Skin of body (tissue), 2 donors: Measurements from ENCODE around the gene MARCHF10. TPM values are rescaled to one million over a fixed set of nuclear protein-coding genes. Genes with fewer than 3 reads are reported as not detected.

Experiments
- DNase-seq: peaks from one replicate; lab custom pipeline; 2025; lab: John Stamatoyannopoulos, UW
- total RNA-seq: library from RNA; depleted of rRNA; stranded (reverse); fragments of >200 nt; gene quantifications from one replicate; pipeline ENCODE4 v1.2.3, GENCODE V29; 2014

The MARCHF10 gene
- total RNA-seq, 1 donor from 2014 or later, result not detected

DNA sequence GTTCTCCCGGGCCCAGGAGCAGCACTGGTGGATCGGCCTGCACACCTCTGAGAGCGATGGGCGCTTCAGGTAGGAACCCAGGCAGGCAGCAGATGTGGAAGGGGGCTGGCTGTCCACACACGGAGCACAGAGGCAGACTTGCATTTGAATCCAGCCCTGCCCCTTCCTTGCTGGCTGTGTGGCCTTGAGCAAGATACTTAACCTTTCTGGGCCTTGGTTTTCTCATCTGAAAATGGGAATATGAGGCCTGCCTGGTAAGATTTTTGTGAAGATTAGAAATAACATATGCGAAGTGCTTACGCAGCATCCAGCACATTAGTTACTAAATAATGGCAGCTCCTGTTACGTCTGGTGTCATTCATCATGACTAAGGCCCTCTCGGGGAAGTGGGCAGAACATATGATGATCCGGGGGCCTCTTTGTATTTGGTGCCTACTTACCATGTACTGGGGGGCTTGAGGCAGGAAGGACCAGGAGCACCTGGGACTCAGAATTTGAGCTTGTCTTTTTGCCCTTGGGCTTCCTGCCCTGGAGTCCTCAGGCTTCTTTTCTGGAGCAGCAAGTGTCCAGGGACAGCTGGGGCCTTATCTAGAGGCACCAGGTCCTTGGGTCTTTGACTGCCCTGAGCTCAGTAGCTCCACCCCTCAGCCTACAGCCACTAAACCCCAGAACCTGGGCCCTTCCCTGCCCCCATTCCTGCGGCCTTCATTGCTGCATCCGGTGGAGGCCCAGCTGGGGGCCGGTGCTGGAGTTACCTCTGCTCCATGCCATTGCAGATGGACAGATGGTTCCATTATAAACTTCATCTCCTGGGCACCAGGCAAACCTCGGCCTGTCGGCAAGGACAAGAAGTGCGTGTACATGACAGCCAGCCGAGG lies 126.8 kb downstream of the MARCHF10 start:
- no peak for DNase-seq

DNA sequence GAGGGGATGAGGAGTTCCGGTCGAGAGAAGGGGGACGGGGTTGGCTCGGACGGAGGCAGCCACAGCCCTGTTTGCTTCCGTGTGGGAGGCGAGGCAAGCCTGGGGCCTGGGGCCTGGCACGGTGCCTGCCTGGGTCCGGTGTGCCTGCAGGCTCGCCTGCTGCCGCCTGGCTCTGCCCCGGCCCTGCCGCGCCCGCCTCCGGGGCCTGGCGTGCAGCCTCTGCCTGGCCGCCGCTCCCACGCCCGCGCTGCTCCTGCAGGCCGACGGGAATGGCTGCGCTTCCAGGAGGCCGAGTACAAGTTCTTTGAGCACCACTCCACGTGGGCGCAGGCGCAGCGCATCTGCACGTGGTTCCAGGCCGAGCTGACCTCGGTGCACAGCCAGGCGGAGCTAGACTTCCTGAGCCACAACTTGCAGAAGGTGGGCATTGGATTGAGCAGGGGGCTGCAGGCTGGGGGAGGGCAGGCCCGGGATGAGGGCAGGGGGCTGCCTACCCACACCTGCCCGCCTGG lies 127.5 kb downstream of the MARCHF10 start:
- DNase-seq, result no peak

DNA sequence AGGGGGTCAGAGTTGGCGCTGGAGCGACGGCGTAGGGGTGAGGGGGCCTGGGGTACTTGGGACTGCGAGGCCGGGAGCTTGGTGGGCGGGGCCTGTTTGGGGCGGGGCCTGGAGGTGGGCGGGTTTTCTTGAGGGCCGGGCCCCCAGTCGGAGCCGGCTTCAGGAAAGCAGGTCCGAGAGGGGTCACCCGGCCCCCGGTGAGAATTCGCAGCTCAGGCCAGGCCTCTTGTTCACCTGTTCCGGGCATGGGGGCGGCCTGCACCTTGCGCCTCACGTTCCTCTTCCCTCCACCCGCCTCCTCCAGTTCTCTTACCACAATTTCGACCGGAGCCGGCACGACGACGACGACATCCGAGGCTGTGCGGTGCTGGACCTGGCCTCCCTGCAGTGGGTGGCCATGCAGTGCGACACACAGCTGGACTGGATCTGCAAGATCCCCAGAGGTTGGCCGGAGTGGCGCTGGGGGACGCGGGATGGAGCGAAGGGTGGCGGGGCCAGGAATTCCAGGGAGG lies 128.2 kb downstream of the MARCHF10 start:
- DNase-seq, result no peak

DNA sequence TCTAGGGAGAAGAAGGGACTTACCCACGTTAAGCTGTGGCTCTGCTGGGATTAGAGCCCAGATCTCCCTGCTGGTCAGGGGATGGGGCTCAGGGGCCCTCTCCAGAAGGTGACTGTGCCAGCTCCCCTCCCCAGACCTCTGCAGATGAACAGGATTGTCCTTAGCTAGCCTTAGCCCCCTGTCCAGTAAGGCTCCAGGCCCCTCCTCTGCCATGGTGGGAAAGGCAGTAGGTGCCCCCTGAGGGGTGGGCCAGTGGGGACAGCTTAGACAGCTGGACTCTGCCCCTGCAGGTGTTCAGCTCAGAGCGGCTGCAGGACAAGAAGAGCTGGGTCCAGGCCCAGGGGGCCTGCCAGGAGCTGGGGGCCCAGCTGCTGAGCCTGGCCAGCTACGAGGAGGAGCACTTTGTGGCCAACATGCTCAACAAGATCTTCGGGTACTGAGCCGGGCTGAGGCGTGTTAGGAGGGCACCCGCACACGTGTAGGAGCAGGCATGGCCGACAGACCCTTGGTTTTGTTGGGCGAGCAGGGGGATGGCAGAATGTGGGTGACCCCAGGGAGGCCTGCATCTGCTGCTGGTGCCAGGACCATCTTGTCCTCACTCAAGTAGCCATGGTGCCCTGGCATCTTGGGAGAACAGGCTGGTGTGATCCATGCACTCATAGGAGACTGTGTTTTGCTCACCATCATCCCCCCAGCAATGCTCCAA lies 129.7 kb downstream of the MARCHF10 start:
- DNase-seq, result no peak

DNA sequence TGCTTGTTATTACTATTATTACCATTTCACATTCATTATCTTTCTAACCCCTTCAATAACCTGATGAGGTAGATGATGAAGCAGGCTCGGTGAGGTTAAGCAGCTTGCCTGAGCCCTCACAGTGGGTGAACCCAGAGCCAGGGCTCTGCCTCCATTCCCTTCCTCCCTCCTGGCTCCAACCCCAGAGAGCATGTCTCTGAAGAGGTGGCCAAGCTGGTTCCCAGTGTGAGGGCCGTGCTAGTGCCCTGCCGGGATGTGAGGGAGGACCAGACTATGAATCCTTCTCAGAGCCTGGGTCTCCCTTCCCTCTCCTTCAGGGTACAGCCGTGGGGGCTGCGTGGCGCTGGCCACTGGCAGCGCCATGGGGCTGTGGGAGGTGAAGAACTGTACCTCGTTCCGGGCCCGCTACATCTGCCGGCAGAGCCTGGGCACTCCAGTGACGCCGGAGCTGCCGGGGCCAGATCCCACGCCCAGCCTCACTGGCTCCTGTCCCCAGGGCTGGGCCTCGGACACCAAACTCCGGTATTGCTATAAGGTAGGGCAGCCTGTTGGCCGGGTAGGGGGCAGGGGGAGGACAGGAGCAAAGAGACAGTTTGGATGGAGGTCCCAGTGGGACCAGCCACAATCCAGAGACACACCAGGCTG lies 131.0 kb downstream of the MARCHF10 start:
- no peak for DNase-seq

DNA sequence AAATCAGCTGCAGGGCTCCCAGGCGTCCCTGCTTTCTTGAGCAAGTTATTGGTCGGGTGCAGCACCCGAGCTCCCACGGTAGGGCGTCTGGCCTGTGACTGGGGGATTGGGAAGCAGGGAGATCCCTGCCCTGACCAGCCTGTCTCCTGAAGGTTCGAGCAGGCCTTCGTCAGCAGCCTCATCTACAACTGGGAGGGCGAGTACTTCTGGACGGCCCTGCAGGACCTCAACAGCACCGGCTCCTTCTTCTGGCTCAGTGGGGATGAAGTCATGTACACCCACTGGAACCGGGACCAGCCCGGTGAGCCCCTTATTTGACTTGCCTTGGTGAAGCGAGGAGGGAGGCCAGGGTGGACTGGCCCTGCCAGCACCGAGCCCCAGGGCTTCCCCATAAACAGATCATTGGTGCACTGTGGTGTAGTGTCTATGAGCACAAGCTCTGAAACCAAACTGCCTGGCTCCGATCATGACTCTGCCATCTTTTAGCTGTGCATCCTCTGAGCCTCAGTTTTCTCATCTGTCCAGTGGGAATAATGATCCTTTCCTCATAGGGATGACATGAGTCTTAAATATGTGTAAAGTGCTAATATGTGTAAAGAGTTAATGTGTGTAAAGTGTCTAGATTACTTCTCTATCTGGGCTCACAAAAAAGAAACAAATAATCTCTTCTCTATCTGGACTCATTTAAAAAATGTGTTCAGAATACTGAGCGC lies 131.7 kb downstream of the MARCHF10 start:
- DNase-seq, result no peak

DNA sequence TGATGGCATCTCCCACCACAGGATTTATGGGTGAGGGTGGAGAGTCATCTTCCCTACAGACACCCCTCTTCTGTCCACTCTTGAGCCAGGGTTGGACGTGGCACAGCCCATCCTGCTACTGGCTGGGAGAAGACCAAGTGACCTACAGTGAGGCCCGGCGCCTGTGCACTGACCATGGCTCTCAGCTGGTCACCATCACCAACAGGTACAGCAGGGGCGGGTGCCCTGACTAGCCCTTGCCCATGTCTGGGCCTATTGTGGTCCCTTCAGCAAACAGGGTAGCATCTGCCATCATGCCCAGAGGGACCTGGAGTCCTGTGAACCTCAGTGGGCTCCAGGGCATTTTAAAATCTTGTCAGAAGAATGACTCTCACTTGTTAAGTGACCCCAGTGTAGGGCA lies 132.4 kb downstream of the MARCHF10 start:
- no peak for DNase-seq

DNA sequence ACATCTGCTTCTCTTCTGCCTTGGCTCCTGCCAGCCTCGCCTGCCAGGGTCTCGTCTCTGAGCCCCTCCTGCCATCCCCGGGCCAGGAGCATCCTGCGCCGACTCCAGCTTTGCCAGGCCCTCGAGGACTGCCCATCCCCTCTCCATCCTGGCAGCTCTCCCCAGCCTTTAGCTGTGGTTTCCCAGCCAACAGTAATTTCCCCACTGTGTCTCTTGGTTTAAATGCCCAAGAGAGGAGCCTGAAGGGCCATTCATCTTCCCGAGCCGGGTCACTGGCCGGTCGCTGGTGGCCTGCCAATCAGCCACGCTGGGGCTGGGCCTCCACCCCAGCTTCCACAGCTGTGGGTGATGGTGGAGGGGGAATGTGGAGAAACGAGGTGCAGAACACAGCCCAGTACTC lies 132.9 kb downstream of the MARCHF10 start:
- DNase-seq, result no peak

DNA sequence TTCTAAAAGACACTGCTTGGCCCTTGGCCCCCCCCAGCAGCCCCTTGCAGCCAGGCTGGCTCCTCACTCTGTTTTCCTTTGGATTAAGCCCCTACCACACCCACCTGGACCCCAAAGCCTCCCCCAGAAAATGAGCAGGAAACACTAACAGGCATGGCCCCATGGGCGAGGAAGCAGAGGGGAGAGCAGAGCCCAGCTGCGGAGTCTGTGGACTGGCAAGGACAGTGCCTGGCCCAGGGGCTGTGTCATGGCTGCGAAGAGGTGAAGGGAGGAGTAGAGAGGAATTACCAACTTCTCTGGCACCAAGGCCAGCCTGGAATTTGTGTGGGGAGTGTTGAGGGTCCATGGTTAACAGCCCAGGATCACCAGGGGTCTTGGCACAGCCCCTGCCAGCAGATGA lies 133.3 kb downstream of the MARCHF10 start:
- DNase-seq, result no peak

DNA sequence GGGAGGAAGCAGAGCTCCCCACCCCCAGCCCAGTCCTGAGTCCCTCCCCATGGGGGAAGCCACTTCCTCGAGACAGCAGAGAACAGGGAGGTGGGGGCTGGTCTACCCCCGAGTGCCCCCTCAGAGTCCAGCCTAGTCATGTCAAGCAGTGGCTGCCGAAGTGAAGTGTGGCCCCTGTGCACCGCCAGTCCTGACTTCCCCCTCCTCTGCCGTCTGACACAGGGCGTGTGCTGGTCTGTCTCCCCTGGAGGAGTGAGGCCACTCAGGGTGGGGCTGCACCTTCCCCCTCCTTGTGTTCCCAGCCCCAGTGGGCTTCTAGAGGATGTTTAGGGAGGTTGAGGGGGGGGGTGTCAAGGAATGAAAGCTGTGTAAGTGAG lies 133.8 kb downstream of the MARCHF10 start:
- DNase-seq, result no peak

DNA sequence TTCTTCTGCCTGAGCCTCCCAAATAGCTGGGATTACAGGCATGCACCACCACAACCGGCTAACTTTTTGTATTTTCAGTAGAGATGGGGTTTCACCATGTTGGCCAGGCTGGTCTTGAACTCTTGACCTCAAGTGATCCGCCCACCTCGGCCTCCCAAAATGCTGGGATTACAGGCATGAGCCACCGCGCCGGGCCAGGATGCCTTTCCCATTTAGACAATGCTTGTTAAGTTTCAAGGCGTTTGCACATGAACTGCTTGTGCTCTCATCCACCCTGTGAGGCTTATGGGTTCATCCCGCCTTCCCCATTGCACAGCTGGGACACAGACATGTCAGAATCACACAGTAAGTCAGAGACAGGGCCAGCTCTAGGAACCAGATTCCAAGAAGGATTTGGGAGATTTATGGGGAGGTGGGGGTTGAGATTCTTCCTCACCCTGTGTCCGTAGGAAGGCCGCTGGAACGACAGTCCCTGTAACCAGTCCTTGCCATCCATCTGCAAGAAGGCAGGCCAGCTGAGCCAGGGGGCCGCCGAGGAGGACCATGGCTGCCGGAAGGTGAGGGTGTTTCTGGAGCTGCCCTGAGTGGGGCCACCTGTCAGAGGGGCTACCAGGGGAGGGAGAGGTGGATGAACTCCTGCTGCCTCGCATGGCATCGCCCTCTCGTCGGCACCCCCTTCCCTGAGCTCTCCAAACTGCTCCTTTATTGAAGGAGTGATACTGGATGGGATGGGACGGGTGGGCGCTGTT lies 134.3 kb downstream of the MARCHF10 start:
- peak; percentile 55 for DNase-seq

DNA sequence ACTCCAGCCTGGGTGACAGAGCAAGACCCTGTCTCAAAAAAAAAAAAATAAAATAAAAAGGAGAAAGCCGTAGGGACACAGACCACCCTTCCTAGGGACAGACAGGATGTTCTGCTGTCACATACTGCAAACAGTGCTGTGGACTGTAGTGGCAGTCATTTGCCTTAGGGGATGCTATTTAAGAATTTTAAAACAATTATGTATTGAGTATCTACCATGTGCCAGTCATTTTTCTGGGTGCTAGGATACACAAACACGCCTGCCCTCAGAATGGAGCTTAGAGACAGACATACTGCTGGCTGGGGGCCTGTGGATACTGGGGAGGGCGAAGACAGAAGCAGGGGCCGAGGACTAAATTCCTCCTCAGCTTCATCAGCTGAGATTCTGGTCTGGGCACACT lies 135.2 kb downstream of the MARCHF10 start:
- DNase-seq, result no peak

DNA sequence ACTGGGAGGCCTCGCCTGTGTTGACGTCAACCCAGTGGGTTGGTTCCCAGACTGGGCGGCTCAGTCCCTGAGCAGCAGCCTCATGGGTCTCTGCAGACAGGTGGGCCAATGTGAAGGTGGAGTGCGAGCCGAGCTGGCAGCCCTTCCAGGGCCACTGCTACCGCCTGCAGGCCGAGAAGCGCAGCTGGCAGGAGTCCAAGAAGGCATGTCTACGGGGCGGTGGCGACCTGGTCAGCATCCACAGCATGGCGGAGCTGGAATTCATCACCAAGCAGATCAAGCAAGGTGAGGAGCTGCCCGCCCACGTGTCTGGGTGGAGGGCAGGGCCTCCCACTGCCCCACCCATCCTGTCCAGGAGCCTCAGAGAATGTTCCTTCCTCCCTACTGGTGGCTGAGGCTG lies 136.6 kb downstream of the MARCHF10 start:
- no peak for DNase-seq

DNA sequence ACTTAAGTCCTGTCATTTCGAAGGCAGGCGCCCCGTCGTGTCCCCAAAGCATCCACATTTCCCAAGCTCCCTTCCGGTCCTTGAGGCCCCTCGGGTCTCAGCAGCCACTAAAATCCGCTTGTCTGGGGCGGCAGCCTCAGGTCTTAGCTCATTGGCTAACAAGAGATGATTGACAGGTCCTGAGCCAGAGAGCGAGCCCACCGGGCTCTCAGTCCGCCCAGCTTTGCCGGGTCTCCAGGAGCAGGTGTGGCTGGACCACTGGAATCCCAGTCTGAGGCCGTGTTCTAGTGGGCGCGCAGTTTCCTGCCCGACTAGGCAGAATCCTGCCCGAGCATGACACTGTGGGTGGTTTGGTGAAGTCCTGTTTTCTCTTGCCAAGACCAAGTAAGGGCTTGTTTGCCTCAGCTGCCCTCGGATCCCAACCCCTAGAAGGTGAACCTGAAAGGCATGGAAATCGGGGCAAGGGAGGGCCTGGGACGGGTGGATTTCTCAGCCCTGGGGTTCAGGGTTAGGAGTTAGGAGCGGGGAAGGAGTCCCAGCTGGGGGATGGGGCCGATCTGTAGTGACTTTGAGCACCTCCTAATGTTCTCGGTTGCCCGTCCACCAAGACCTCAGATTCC lies 137.8 kb downstream of the MARCHF10 start:
- no peak for DNase-seq

DNA sequence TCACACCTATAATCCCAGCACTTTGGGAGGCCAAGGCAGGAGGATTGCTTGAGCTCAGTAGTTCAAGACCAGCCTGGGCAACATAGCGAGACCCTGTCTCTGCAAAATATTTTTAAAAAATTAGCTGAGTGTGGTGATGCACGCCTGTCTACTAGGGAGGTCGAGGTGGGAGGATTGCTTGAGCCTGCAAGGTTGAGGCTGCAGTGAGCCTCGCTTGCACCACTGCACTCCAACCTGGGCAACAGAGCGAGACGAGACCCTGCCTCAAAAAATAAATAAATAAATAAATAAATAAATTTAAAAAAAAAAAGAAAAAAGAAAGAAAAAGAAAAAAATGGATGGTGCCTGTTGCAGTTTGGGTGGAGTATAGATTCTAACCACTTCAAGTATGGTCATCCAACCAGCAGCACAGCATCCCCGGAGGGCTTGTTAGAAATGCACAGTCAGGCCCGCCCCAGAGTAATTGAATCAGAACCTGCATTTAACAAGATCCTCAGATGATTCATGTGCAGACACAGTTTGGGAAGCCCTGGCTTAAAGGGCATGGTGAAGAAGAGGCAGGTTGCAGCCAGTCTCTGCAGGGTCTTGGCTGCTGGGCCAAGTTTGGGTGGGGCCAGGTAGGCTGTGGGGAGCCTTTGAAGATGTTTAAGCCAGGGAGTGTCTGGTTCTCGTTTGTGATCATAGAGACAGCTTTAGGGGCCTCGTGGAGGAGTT lies 139.9 kb downstream of the MARCHF10 start:
- no peak for DNase-seq

DNA sequence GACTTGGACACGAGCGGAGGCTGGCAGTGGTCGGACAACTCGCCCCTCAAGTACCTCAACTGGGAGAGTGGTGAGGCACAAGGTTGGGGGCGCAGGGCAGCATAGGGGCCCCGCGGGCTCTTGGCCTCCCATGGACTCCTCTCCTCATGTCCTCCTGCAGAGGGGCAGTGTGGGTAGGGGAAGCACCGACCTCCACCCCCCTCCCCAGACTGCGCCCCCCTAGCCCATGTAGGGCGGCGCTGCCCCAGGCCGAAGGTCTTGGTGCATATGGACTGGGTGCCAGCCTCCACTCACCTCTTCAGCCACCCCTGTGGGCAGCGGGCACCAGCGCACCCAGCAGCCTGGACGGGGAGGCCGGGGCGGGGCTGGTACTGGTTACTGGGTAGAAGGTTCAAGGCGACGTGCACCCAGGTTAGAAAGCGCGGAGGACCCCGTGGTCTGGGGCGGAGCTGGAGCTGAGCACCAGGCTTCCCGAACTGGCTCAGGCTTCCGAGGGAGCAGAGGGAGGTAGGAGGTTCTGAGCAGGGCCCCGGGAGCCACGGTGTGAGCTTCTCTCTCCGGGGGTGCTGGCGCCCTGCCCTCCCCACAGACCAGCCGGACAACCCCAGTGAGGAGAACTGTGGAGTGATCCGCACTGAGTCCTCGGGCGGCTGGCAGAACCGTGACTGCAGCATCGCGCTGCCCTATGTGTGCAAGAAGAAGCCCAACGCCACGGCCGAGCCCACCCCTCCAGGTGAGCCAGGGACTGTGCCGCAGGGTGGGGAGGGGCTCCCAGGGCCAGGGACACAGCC lies 141.1 kb downstream of the MARCHF10 start:
- DNase-seq, result no peak

DNA sequence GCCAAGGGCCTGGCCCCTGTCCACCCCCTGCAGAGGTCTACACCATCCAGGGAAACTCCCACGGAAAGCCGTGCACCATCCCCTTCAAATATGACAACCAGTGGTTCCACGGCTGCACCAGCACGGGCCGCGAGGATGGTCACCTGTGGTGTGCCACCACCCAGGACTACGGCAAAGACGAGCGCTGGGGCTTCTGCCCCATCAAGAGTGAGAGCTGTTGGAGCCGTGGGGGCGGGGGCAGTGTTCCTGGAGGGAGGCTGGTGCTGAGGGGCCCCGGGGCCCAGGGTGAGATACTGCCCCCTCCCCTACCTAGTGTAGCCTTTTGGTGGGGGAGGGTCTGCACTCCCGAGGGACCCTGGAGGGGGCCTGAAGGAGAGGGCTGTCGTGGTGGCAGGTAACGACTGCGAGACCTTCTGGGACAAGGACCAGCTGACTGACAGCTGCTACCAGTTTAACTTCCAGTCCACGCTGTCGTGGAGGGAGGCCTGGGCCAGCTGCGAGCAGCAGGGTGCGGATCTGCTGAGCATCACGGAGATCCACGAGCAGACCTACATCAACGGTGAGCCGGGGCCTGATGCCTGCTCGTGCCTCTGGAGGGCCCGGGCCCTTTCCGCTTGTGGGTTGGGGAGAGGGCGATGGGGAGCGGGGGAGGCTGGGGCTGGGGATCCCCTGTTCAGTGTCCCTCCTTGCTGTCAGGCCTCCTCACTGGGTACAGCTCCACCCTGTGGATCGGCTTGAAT lies 141.9 kb downstream of the MARCHF10 start:
- DNase-seq, result no peak

DNA sequence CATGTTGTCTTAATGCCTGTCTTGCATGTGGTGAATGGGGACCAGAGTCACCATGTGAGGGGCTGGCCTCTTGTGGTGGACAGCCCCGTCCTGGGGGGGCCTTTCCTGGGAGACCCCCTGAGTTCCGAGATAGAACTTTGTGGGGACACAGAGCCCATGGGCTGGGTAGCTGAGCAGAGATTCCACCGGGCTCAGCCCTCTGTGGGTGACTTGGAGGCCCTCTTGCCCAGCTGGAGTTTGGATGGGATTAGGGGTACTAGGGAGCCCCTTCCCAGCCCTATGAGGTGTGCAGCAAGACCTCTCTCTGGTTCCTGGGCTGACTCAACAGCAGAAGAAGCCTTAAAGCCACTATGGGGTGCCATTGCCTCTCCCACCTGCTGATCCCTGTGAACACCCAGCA lies 142.5 kb downstream of the MARCHF10 start:
- DNase-seq, result no peak
